Smooth muscle cell of trachea (primary cell): ENCODE data around the gene NUDT14. TPM values are rescaled to one million over a fixed set of nuclear protein-coding genes. Genes with fewer than 3 reads are reported as not detected.

Experiments
- total RNA-seq: library from RNA; depleted of rRNA; stranded (reverse); fragments of >200 nt; gene quantifications from 2 replicates; pipeline ENCODE4 v1.2.1, GENCODE V29; 2014

The NUDT14 gene
- total RNA-seq: 8.3 and 13.8 TPM in 2 replicates

GRCh38 chr14:105180592-105181548 is at the start of gene NUDT14:
NUDT14 (minus strand) TSS chr14:105181312; CDS start chr14:105181209, 103 bp downstream.

GRCh38 chr14:105168496-105168978 is 12.6 kb downstream of the NUDT14 start, which contains the start of gene JAG2:
JAG2 (minus strand) TSS chr14:105168776; CDS start chr14:105168420, 356 bp downstream.

Other genes starting within 250 kb of the NUDT14 start
- 279 and 407 TPM in 2 replicates for gene AHNAK2, start 202.9 kb downstream of the NUDT14 start, total RNA-seq
- 9.8 and 10.6 TPM in 2 replicates for gene CLBA1, start 195.5 kb downstream of the NUDT14 start, total RNA-seq
- 9.6 and 19.6 TPM in 2 replicates for gene CDCA4, start 160.2 kb downstream of the NUDT14 start, total RNA-seq
- gene GPR132, start 115.9 kb downstream of the NUDT14 start, total RNA-seq: 0.15 and 0.33 TPM in 2 replicates
- gene JAG2, start 12.5 kb downstream of the NUDT14 start, total RNA-seq: 1.6 and 2.3 TPM in 2 replicates
- gene BTBD6, start 67.2 kb upstream of the NUDT14 start, total RNA-seq: 57.5 and 64.8 TPM in 2 replicates
- gene BRF1, start 119.7 kb upstream of the NUDT14 start, total RNA-seq: 45.1 and 53.8 TPM in 2 replicates
- 52.7 and 83.0 TPM in 2 replicates for gene PACS2, start 133.4 kb upstream of the NUDT14 start, total RNA-seq
- 0.44 and 0.50 TPM in 2 replicates for gene TEX22, start 217.2 kb upstream of the NUDT14 start, total RNA-seq
- gene MTA1, start 238.5 kb upstream of the NUDT14 start, total RNA-seq: 31.4 and 51.4 TPM in 2 replicates